GM23338 (cell line): ENCODE results near the gene ARHGAP1. TPM values are rescaled to one million over a fixed set of nuclear protein-coding genes. Genes with fewer than 3 reads are reported as not detected.

Source experiments
- CTCF ChIP-seq, 2 experiments: fragments of 200-600 bp in 1 of 2; sonication (generic) in 1 of 2; conservative IDR thresholded peaks; 2 replicates each; pipeline versions ENCODE4 v1.5.1 to v1.6.1; 2016 to 2017; ENCODE audit warnings: antibody characterized with exemption in 2 of 2, low read depth in 2 of 2, mild to moderate bottlenecking in 2 of 2, moderate library complexity in 1 of 2
- EZH2 ChIP-seq: fragments of 200-600 bp; sonication (generic); IDR thresholded peaks from one replicate; pipeline ENCODE4 v1.8.0; 2017; ENCODE audit warnings: antibody characterized with exemption, mild to moderate bottlenecking, low read depth; ENCODE audit not compliant: unreplicated experiment
- EZH2phosphoT487 ChIP-seq: fragments of 200-600 bp; sonication (generic); IDR thresholded peaks from one replicate; pipeline ENCODE4 v1.8.1; 2018; ENCODE audit warnings: antibody characterized with exemption; ENCODE audit not compliant: unreplicated experiment
- JUNB ChIP-seq: IDR thresholded peaks from one replicate; pipeline ENCODE4 v1.6.1; 2016; ENCODE audit warnings: antibody characterized with exemption; ENCODE audit not compliant: unreplicated experiment
- REST ChIP-seq: IDR thresholded peaks from one replicate; pipeline ENCODE4 v1.6.1; 2018; ENCODE audit warnings: antibody characterized with exemption; ENCODE audit not compliant: unreplicated experiment
- ZNF114 ChIP-seq: fragments of 250-450 bp; sonication (Bioruptor Pico); IDR thresholded peaks from 2 replicates; pipeline ENCODE4 v1.5.0; 2020; ENCODE audit warnings: mild to moderate bottlenecking, moderate library complexity
- ZNF331 ChIP-seq: fragments of 250-450 bp; sonication (Bioruptor Pico); IDR thresholded peaks from 2 replicates; pipeline ENCODE4 v1.5.0; 2020; ENCODE audit warnings: low read depth, mild to moderate bottlenecking, moderate library complexity
- ZNF462 ChIP-seq: fragments of 250-450 bp; sonication (Bioruptor Pico); IDR thresholded peaks from 2 replicates; pipeline ENCODE4 v1.5.0; 2020; ENCODE audit warnings: mild to moderate bottlenecking, moderate library complexity
- polyA plus RNA-seq: library from polyadenylated mRNA; unstranded; fragments of >200 nt; fragmentation: Nextera tagmentation; extraction: Ambion mirVana; gene quantifications from 2 replicates; pipeline ENCODE4 v1.2.1, GENCODE V29; 2016
- total RNA-seq: library from RNA; depleted of rRNA; stranded (reverse); fragments of >200 nt; shearing (Covaris generic); gene quantifications from 2 replicates; pipeline ENCODE4 v1.2.3, GENCODE V29; 2014

Gene ARHGAP1
- total and polyA plus RNA-seq, 2 experiments from 2014 or later = 23.4 to 38.1 TPM

GRCh38 chr11:46643986-46644385 lies 56.4 kb downstream of the ARHGAP1 start (continued):
- TF ChIP-seq ZNF462 (CRISPR knock-in tag) (no peak), REST (no peak), ZNF114 (CRISPR knock-in tag) (no peak), CTCF (conservative IDR thresholded peaks at IDR 0.05; ENCODE audit: low read depth in 2 of 2) (no peak), JUNB (no peak), ZNF331 (CRISPR knock-in tag) (no peak), EZH2phosphoT487 (no peak), EZH2 (no peak)
